ENCODE data around the gene KIF2C.
A peak's percentile ranks its signal among the peaks of the same experiment; 100 is the strongest.
"Not testable (repeated sequence)": the region's sequence is repeated elsewhere in the genome, so short reads cannot be mapped to it uniquely, and the experiment has no call there.

KIF2C gene

DNA sequence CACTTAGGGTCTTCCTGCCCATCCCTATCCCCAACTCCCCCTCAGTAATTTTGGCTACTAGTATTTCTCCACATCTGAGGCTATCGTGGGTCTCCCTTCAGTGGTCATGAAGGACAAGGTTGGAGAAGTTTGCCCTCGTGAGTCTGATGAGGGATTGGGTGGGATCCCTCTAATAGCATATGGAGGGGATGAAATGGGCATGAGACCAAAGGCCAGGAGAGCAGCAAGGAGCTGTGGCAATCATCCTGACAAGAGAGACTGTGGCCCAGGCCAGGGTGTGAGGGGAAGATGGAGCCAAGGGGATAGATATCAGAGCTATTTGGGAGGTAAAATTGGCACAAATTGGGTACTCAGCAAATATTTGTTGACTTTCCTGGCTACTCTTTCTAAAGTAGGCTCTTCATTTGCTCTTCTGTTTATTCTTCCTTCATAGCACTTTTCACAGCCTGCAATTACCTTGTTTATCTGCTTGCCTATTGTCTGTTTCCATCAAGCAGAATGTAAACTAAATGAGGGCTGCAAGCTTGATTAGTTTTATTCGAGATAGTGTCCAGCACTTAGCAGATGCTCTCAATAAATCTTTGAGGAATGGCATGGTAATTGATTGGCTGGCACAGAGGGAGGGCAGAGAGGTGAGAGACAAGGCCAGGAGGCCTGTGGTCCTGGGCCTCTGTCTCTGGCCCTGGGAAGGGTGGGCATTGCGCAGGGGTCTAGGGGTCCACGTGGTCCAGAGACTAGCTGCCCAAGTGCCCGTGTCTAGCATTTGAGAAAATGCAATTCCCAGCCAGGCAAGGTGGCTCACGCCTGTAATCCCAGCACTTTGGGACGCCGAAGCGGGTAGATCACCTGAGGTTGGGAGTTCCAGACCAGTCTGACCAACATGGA, 59.1 kb downstream of the KIF2C start:
- DNase-seq (ENCODE audit: low spot score): no peak

DNA sequence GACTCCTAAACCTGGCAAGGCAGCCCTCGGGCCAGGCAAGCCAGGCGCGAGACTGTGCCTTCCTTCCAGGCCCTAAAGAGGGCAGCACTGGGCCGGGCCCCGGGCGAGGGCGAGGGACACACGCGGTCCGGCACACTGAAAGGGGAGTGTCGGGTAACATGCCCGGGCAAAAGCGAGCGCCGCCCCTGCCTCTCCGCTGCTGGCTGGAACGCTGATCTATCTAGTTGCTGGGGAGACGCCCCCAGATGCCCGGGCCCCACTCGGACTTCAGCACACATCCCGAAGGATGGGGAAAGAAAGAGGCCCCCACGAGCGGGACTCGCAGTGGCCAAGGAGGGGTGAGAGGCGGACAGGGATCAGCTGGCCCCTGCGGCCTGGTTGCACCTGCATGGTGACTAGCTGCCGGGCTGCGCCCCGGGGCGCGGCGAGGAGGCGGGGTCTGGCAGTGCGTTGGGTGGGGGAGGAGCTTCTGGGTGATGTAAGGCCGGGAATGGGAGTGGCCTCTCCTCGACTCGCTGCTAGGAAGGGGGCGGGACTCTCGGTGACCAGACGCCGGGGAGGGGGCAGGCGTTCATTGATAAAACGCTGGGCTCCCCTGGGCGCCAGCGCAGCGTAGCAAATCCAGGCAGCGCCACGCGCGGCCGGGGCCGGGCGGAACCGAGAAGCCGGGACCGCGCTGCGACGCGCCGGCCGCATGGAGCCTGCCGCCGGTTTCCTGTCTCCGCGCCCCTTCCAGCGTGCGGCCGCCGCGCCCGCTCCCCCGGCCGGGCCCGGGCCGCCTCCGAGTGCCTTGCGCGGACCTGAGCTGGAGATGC, 60.3 kb downstream of the KIF2C start, which contains the start of gene PLK3:
Gene PLK3, plus strand, starts transcription at position 608 of the 815 bp plus-strand sequence. Its CDS starts 87 bp downstream, at position 695.
- peak; percentile 99 for DNase-seq (ENCODE audit: low spot score)

DNA sequence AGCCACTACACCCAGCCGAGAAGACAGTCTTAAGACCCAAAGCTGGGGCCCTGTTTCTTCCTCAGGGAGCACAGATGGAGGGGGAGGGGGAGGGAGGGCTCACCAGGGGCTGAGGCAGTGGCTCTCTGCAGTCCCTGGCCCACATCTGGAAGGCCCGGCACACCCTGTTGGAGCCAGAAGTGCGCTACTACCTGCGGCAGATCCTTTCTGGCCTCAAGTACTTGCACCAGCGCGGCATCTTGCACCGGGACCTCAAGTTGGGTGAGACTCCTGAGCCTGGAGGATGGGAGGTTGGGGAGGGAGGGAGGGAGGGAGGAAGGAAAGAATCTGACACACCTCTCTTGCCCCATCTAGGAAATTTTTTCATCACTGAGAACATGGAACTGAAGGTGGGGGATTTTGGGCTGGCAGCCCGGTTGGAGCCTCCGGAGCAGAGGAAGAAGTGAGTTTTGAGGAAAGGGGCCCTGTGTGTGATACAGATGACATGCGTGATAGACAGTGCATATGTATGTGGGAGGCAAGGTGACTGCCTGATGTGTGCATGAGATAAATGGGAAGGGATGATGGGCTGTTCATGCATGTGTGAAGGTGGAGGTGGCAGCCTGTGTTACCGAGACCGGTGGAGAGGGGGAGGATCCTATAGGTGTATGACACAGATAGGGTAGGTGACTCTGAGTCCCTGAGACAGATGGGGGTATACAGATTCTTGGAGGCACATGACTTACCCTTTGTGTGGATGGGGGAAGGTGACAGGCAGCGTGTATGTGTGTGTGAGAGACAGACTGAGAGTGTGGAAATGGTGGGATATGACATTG, 62.1 kb downstream of the KIF2C start:
- peak; percentile 27 for DNase-seq (ENCODE audit: low spot score)

- DNase-seq (ENCODE audit: low spot score): no peak
Observed at GRCh38 chr1:44802306-44803061, 62.8 kb downstream of the KIF2C start.

GRCh38 chr1:44803062-44803311, 63.4 kb downstream of the KIF2C start:
- no peak for DNase-seq (ENCODE audit: low spot score)

DNA sequence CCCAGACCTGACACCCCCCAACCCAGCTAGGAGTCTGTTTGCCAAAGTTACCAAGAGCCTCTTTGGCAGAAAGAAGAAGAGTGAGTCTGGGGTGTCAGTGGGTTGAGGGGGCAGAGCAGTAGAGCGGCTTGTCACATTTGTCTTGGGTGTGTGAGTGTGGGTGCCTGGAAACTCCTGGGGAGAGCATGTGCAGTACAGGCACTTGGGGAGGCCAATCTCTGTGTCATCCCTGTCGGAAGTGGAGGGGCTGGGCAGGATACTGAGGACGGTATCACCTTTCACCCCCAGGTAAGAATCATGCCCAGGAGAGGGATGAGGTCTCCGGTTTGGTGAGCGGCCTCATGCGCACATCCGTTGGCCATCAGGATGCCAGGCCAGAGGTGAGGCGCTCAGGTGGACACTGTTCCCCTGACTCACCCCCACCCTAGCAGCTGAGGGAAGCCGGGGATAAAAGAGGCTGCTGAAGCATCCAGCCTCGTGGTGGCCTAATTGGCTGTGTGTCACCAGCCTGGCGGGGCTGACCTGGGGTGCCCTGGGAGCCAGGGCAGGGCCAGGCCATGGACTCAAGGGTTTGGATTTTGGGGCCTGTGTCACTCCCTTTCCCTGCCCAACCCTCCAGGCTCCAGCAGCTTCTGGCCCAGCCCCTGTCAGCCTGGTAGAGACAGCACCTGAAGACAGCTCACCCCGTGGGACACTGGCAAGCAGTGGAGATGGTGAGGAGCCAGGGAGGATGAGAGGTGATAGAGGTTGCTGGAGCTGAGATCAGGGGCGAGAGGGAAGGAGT, 63.9 kb downstream of the KIF2C start:
- DNase-seq (ENCODE audit: low spot score): no peak

DNA sequence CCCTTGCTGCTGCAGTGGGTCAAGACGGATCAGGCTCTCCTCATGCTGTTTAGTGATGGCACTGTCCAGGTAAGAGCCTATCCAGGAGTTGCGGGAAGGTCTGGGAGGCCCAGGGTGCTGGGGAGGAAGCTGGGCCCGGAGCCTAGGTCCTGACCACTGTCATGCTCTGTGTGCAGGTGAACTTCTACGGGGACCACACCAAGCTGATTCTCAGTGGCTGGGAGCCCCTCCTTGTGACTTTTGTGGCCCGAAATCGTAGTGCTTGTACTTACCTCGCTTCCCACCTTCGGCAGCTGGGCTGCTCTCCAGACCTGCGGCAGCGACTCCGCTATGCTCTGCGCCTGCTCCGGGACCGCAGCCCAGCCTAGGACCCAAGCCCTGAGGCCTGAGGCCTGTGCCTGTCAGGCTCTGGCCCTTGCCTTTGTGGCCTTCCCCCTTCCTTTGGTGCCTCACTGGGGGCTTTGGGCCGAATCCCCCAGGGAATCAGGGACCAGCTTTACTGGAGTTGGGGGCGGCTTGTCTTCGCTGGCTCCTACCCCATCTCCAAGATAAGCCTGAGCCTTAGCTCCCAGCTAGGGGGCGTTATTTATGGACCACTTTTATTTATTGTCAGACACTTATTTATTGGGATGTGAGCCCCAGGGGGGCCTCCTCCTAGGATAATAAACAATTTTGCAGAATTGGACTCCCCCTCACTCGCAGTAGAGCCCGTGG, 65.8 kb downstream of the KIF2C start:
- DNase-seq (ENCODE audit: low spot score): no peak

GRCh38 chr1:44806025-44806703, 66.5 kb downstream of the KIF2C start:
- no peak for DNase-seq (ENCODE audit: low spot score)

DNA sequence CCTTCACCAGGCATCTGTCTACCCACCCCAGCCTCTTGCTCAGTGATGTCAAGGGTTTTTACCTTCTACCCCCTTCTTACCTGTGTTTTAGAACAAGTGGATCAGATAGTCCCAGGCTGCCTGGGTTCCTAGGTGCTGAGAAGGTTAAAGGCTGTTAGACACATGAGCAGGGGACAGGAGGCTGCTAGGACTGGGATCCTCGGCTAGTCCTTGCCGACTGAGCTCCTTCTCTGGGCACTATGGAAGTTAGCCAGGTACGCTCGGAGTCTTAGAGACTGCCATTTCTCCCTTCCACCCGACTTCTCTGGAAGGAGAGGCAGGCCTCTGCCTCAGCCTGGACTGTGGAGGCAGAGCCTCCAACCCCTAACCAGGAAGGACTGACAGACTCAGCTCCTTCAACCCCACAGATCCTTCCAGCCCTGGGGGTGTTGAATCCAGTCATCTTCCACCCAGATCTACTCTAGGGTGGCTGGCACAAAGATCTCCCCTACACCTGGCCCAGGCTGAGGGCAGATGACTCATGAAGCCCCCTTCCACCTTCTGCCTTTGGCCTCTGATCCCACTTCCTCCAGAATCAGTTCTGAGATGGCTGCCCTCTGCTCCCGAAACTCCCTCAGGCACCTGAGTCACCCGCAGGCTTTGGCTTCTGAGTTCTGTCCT, 67.2 kb downstream of the KIF2C start, which contains the start of gene DYNLT4:
Gene DYNLT4, minus strand, starts transcription at position 648 of the 660 bp plus-strand sequence. CDS start 683 bp downstream, outside the sequence.
- DNase-seq (ENCODE audit: low spot score): no peak

GRCh38 chr1:44807364-44808062, 67.9 kb downstream of the KIF2C start:
- peak; percentile 92 for DNase-seq (ENCODE audit: low spot score)

DNA sequence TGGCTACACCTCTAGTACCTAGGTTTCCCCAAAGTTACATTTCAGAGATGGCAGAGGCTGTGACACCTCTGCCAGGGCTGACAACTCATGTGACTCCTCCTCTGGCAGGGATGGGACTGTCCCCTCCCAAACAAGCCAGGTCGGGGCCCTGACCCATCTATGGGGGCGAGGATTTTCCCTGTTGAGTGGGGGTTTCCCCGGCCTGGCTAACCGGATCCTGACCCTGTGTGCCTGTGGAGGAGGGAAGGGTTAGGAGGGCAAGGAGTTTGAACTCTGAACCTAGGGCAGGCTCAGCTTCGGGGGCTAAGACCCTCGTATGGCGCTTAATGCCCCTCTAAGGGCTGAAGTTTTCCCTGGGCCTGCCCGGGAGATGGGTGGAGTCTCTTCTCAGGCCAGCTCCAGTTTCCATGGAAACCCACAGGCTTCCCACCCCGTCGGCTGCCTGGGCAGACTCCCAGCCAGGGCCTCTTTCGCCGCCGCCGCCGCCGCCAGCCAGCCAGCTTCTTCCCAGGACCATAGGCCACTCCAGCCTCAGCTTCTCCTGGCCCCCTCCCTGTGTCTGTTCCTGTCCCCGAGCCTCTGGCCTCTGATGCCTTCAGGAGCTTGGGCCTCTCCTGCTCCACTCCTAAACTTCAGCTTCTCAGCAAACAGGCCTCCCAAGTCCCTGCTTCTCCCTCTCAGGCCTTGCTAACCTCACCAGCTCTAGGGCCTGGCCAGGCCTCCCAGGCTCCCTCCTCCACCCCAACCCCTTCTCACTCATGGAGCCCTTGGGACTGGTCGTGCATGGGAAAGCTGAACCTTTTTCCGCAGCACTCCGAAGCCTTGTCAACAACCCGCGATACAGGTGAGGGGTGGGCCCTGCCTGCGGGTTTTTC, 68.7 kb downstream of the KIF2C start, which contains the start of gene BTBD19:
Gene BTBD19, plus strand, starts transcription at position 461 of the 875 bp plus-strand sequence. Its CDS starts 298 bp downstream, at position 759.
- no peak for DNase-seq (ENCODE audit: low spot score)

DNA sequence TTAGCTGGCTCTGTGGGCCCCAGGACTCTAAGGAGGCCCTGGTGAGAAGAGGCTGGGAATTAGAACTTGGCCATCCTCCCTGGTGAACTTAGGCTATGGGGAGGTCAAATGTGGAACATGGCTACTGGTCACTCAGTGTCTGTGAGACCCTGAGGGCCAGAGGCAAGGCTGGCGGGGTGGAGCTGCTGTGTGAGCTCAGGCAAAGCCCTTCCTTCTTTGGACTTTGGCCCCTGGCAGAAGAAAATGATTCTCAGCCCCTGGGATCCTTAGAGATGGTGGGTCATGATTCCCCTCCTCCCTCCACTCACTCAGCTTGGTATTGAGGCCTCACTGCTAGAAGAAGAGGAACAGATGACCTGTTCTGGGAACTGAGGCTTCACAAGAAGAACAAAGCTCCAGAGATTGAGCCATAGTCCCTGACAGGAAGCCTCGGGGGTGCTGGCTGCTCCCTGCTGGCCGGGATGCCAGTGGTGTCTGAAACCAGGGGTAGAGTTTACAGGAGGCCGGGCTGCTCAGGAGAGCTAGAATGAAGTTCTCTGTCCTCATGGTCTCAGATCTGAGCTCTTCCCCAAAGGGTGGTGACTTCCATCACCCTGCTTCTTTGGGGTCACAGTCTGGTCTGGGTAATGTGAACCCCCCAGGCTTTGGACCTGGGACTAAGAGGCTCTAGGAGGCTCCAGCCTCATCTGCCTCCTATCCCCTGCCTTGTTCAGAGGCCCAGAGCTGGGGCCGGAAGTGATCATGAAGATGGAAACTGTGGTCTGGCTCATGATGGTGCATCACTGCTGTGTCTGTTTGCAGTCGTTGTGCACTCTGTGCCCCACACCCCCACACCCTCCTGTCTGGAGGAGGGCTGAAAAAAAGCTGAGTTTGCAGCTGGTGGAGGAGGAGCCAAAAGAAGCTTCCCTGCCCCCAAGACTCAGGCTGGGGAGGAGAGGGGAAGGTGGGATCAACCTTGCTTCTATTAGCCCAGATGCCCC, 69.6 kb downstream of the KIF2C start:
- DNase-seq (ENCODE audit: low spot score): peak; percentile 92

DNA sequence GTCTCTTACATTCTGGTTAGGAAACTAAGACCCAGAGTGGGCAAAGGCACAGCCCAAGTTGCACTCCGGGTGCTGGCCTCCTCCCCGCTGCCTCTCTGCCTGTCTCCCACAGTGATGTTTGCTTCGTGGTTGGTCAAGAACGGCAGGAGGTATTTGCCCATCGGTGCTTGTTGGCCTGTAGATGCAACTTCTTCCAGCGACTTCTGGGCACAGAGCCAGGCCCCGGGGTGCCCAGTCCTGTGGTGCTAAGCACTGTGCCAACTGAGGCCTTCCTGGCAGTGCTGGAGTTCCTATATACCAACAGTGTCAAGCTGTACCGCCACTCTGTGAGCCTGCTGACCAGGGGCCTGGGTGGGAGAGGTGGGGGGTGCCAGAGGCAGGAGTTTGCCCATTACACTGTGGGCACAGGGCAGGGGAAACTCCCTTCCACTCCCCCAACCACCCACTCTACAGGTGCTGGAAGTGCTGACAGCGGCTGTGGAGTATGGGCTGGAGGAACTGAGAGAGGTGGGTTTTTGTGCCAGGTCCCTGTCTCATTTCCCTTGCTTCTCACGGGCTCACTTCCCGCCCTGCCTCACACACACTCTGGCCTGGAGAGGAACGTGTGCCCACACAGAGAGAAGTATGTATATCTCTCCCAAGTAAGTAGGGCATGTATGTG, 70.6 kb downstream of the KIF2C start:
- DNase-seq (ENCODE audit: low spot score): peak; percentile 31

GRCh38 chr1:44810762-44811105, 71.1 kb downstream of the KIF2C start:
- not testable (repeated sequence) for DNase-seq (ENCODE audit: low spot score)

- DNase-seq (ENCODE audit: low spot score): no peak
Observed at GRCh38 chr1:44811234-44811633, 71.6 kb downstream of the KIF2C start.
